IgD-negative memory B cell (primary cell): ENCODE measurements around the gene FEZF2. TPM values are rescaled to one million over a fixed set of nuclear protein-coding genes. Genes with fewer than 3 reads are reported as not detected.

Source experiments
- H3K27ac Mint-ChIP-seq, 3 donors: one replicate each; pipeline ENCODE4 v1.8.0; 2020 to 2022; ENCODE audit warnings: mild to moderate bottlenecking in 3 of 3, mixed read lengths in 3 of 3, moderate library complexity in 1 of 3
- H3K27me3 Mint-ChIP-seq: one replicate; pipeline ENCODE4 v1.8.0; 2021; ENCODE audit warnings: mixed read lengths
- H3K36me3 Mint-ChIP-seq: one replicate; pipeline ENCODE4 v1.8.0; 2020; ENCODE audit warnings: mild to moderate bottlenecking, mixed read lengths
- H3K4me1 Mint-ChIP-seq, 3 donors: one replicate each; pipeline ENCODE4 v1.8.0; 2020 to 2022; ENCODE audit warnings: mixed read lengths in 3 of 3, mild to moderate bottlenecking in 1 of 3
- H3K4me3 Mint-ChIP-seq, 4 donors: one replicate each; pipeline ENCODE4 v1.8.0; 2020 to 2022; ENCODE audit warnings: mild to moderate bottlenecking in 4 of 4, mixed read lengths in 4 of 4, moderate library complexity in 3 of 4
- H3K9me3 Mint-ChIP-seq, 3 donors: one replicate each; pipeline ENCODE4 v1.8.0; 2020 to 2021; ENCODE audit warnings: mixed read lengths in 3 of 3, mild to moderate bottlenecking in 1 of 3
- polyA plus RNA-seq: library from polyadenylated mRNA; unstranded; fragments of 300-500 nt; fragmentation: Illumina TruSeq; gene quantifications from one replicate; pipeline ENCODE4 v1.2.3, GENCODE V29; 2021

The FEZF2 gene
- polyA plus RNA-seq, 1 donor from 2014 or later, result not detected

DNA sequence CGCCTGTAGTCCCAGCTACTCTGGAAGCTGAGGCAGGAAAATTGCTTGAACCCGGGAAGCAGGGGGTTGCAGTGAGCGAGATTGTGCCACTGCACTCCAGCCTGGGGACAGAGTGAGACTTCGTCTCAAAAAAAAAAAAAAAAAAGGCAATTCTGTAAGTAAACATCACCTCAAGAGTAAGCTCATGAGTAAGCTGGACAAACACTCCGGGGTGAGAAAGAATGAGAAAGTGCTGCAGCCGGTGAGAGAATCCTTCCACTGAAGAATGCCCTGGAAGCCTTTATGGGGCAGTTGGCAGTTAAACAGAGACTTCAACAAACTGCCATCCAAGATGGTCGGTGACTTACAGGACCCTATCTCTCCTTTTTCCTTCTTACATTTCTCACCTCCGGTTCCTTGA is 47.5 kb downstream of the FEZF2 start:
- Mint-ChIP-seq H3K36me3 (peaks cover 2% of the 10 kb centered on the region), H3K9me3 (no peaks in the 10 kb centered on the region), H3K4me3 (no peak overlapping the region), H3K4me1 (no peaks in the 10 kb centered on the region), H3K27ac (no peak overlapping the region), H3K27me3 (no peaks in the 10 kb centered on the region)

DNA sequence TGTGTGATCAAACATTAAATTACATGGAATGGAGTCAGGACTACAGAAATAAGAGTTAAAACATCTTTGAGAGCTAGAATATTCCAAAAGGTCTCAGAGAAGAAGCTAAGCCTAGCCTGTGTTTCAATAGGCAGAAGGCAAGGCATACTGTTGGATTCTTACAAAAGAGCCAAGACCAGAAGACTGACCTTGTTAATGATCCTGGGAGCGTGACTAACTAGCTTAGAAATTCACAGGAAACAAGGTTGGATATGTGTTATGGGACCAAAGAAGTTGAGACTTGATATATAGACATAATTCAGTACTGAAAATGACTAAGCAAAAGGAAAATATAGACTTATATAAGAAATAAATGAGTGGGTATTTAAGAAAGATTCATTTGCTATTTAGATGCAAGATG is 50.1 kb downstream of the FEZF2 start:
- H3K9me3 Mint-ChIP-seq, result peaks cover 0 to 2% (median 0%) of the 10 kb centered on the region in 3 donors
- peaks cover 2% of the 10 kb centered on the region for H3K36me3 Mint-ChIP-seq
- H3K27ac Mint-ChIP-seq, result no peak overlapping the region
- no peaks in the 10 kb centered on the region for H3K27me3 Mint-ChIP-seq
- peaks cover 0 to 8% (median 7%) of the 10 kb centered on the region in 3 donors for H3K4me1 Mint-ChIP-seq
- no peak overlapping the region for H3K4me3 Mint-ChIP-seq
